22Rv1 (cell line): ENCODE results near the gene FLNB.

Experiments
- CTCF ChIP-seq: fragments of 450-650 bp; IDR thresholded peaks from 2 replicates; pipeline ENCODE4 v1.5.1; 2017; ENCODE audit warnings: mild to moderate bottlenecking
- ZFX ChIP-seq: fragments of 450-650 bp; IDR thresholded peaks from 2 replicates; pipeline ENCODE4 v1.6.1; 2017; ENCODE audit warnings: antibody characterized with exemption, borderline replicate concordance

DNA sequence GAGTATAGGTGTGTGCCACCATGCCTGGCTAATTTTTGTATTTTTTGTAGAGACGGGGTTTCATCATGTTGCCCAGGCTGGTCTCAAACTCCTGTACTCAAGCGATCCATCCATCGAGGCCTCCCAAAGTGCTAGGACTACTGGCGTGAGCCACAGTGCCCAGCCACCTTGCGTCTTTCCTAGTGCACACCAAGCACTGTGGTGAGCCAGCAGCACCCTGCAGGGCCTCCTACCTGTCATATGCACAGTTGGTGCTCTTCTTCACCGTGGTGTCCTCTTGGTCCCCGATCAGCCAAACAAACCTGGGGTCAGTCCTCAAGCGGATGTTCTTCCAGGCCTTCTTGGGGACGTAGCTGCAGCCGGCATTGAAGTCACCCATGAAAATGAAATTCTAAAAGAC is 189.4 kb downstream of the FLNB start:
- no peak for TF ChIP-seq CTCF
- no peak for TF ChIP-seq ZFX
